Measurements from ENCODE around the gene CLCA1.

- TF ChIP-seq FOXM1 (IDR thresholded peaks at IDR 0.05; ENCODE audit: low read depth, low read length) (no peak), ATF3 (IDR thresholded peaks at IDR 0.05; ENCODE audit: borderline replicate concordance, extremely low read depth, low read depth, low read length) (no peak), CTCF (IDR thresholded peaks at IDR 0.05 in 2 of 3, conservative IDR thresholded peaks at IDR 0.05 in 1 of 3; ENCODE audit: control insufficient read depth in 2 of 3, extremely low read depth in 1 of 3, insufficient read depth in 1 of 3, low read depth in 3 of 3, low read length in 3 of 3) (no peak), POLR2A (IDR thresholded peaks at IDR 0.05; ENCODE audit: low read depth, low read length) (no peak), CEBPB (IDR thresholded peaks at IDR 0.05; ENCODE audit: borderline replicate concordance in 1 of 2, low read depth in 2 of 2, low read length in 2 of 2) (no peak)
These were observed 32.0 kb downstream of the CLCA1 start for GRCh38 chr1:86500714-86501113.

Data from GM12878 (cell line).